Activated T-cell treated with anti-CD3 and anti-CD28 coated beads, Interleukin-2, amount 50 U/mL, for 72 hours (primary cell): ENCODE results near the gene CDCA7. TPM values are rescaled to one million over a fixed set of nuclear protein-coding genes. Genes with fewer than 3 reads are reported as not detected.
"Not testable (repeated sequence)": the region's sequence is repeated elsewhere in the genome, so short reads cannot be mapped to it uniquely, and the experiment has no call there.

ENCODE experiments used
- ATAC-seq, 2 donors: fragments of 150-1000 bp; cut with Tn5 transposase; replicated peaks in 1 of 2; 2 replicates each; pipeline ENCODE4 v1.10.0; 2021; ENCODE audit warnings: moderate library complexity in 2 of 2, mild to moderate bottlenecking in 1 of 2
- DNase-seq, 2 donors: peaks; one replicate each; pipeline ENCODE4 v3.0.0; 2021 to 2022; ENCODE audit warnings: mixed read lengths in 1 of 2
- H3K27ac Mint-ChIP-seq: one replicate; pipeline ENCODE4 v1.8.0; 2022; ENCODE audit warnings: mild to moderate bottlenecking, moderate library complexity, mixed read lengths
- H3K27me3 Mint-ChIP-seq: one replicate; pipeline ENCODE4 v1.8.0; 2022; ENCODE audit warnings: low read depth, mixed read lengths
- H3K36me3 Mint-ChIP-seq, 2 donors: one replicate each; pipeline ENCODE4 v1.8.0; 2022; ENCODE audit warnings: mixed read lengths in 2 of 2, mild to moderate bottlenecking in 1 of 2; ENCODE audit not compliant: insufficient read depth in 2 of 2
- H3K4me1 Mint-ChIP-seq: one replicate; pipeline ENCODE4 v1.8.0; 2022; ENCODE audit warnings: low read depth, mixed read lengths
- H3K4me3 Mint-ChIP-seq, 2 donors: one replicate each; pipeline ENCODE4 v1.8.0; 2022; ENCODE audit warnings: mild to moderate bottlenecking in 2 of 2, mixed read lengths in 2 of 2, moderate library complexity in 2 of 2
- H3K9me3 Mint-ChIP-seq, 2 donors: one replicate each; pipeline ENCODE4 v1.8.0; 2022; ENCODE audit warnings: mixed read lengths in 2 of 2
- total RNA-seq, 2 donors: library from RNA; stranded (reverse); gene quantifications; one replicate each; pipeline ENCODE4 v1.2.3, GENCODE V29; 2022

Gene CDCA7
- total RNA-seq, 2 donors from 2014 or later: 72.8 to 87.2 TPM

- not testable (repeated sequence) for H3K27ac Mint-ChIP-seq, H3K4me3 Mint-ChIP-seq, ATAC-seq, DNase-seq, H3K4me1 Mint-ChIP-seq, H3K36me3 Mint-ChIP-seq, H3K9me3 Mint-ChIP-seq
- H3K27me3 Mint-ChIP-seq: peaks cover 21% of the 10 kb centered on the region
Observed at GRCh38 chr2:173416415-173417152, 61.9 kb downstream of the CDCA7 start.

DNA sequence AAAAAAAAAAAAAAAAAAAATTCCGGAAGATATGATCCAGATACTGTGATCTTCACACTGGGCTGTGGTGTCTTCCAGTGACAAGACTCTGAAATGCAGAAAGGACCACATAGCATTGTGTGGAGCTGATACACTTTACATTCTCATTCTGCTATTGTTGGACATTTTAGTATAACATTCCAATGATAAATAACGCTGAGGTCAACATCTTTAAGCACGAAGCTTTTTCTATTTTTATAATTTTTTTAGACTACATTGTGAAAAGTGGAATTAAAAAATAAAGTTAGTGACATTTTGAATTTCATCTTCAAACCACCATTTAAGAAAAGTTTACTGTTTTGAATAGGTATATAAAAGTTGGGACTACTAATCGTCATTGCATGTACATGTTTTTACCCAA lies 62.7 kb downstream of the CDCA7 start:
- ATAC-seq: no peak
- no peak for DNase-seq
- Mint-ChIP-seq H3K4me3 (no peak overlapping the region), H3K27ac (no peak overlapping the region), H3K27me3 (peaks cover 27% of the 10 kb centered on the region), H3K4me1 (no peaks in the 10 kb centered on the region), H3K36me3 (no peaks in the 10 kb centered on the region), H3K9me3 (no peaks in the 10 kb centered on the region)

DNA sequence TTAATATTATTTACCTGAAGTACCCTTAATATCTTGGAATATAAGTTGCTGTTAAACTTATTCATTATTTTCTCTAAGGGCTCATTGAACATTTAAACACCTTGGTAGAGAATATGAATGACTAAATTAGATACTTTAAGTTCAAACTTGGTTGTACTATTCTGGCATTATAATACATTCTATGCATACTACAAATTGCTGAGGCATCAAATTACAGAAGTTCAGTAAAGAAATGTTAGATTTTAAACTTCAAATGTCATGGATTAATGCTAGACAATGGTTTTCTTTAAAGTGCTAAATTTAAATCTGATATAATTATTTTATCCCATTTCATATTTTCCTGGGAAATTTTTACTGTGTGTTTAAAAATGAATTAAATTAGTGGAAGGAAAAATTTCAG lies 63.1 kb downstream of the CDCA7 start:
- ATAC-seq (no peak), DNase-seq (no peak)
- H3K27me3 Mint-ChIP-seq: peaks cover 29% of the 10 kb centered on the region
- no peaks in the 10 kb centered on the region for H3K36me3 Mint-ChIP-seq
- H3K4me3 Mint-ChIP-seq: no peak overlapping the region
- H3K4me1 Mint-ChIP-seq: no peaks in the 10 kb centered on the region
- no peaks in the 10 kb centered on the region for H3K9me3 Mint-ChIP-seq
- H3K27ac Mint-ChIP-seq: no peak overlapping the region
